ENCODE measurements around the gene CRB1. TPM values are rescaled to one million over a fixed set of nuclear protein-coding genes. Genes with fewer than 3 reads are reported as not detected.

Gene CRB1
- total and polyA plus RNA-seq, 2 of the 8 experiments (the other 6 are each of a cell fraction or from before 2014, with no cell fraction given): 0.03 TPM; not detected in 1

DNA sequence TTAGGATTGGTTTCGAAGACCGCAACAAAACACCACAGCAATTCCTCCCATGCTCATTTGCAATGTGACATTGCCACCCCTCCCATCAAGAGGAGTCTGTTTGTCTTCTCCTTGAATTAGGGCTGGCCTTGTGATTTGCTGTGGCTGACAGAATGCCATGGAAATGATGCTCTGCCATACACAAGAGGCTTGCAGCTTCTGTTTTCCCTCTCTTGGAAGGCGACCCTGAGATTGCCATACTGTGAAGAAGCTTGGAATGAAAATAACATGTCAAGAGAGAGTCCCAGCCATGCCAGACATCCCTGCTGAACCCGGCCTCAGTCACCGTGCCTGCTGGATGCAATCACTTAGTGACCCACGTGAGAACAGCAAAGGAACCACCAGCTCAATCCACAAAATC is 212.4 kb downstream of the CRB1 start:
- H3K79me2 ChIP-seq (ENCODE audit: control insufficient read depth in 1 of 2, insufficient read depth in 2 of 2, low read length in 2 of 2): no peaks in the 10 kb centered on the region

More for the DNA sequence above, 212.4 kb downstream of the CRB1 start:
- no peak overlapping the region for H2AFZ ChIP-seq (ENCODE audit: low read length)
- ChIA-PET CTCF (ENCODE audit: partially characterized antibody) (interaction anchor here (0.7 to 2.0 kb wide), 5 partner anchors 10 to 389 kb away, joined by 3 to 5 read pairs (median 3); no protein-coding TSS in a partner anchor), POLR2A (ENCODE audit: partially characterized antibody) (no interaction called here)
- H2AK5ac ChIP-seq (ENCODE audit: low read depth, low read length): no peak overlapping the region
- H3K23ac ChIP-seq (ENCODE audit: insufficient read length): no peak overlapping the region
- no peak overlapping the region for H3K14ac ChIP-seq (ENCODE audit: insufficient read length)
- TF ChIP-seq PHF8 (conservative IDR thresholded peaks at IDR 0.05; ENCODE audit: low read depth, low read length) (no peak), SP1 (IDR thresholded peaks at IDR 0.05; ENCODE audit: low read depth, low read length) (no peak), SUZ12 (IDR thresholded peaks at IDR 0.05; ENCODE audit: low read length) (no peak), YY1 (IDR thresholded peaks at IDR 0.05; ENCODE audit: low read depth, low read length) (no peak), NRF1 (IDR thresholded peaks at IDR 0.05; ENCODE audit: low read depth, low read length) (no peak), TAF1 (IDR thresholded peaks at IDR 0.05; ENCODE audit: low read depth, low read length) (no peak), EZH2 (IDR thresholded peaks at IDR 0.05; ENCODE audit: low read depth, low read length, severe bottlenecking) (no peak), KDM5A (IDR thresholded peaks at IDR 0.05; ENCODE audit: low read length) (no peak)
- TF ChIP-seq, protein P1, sequence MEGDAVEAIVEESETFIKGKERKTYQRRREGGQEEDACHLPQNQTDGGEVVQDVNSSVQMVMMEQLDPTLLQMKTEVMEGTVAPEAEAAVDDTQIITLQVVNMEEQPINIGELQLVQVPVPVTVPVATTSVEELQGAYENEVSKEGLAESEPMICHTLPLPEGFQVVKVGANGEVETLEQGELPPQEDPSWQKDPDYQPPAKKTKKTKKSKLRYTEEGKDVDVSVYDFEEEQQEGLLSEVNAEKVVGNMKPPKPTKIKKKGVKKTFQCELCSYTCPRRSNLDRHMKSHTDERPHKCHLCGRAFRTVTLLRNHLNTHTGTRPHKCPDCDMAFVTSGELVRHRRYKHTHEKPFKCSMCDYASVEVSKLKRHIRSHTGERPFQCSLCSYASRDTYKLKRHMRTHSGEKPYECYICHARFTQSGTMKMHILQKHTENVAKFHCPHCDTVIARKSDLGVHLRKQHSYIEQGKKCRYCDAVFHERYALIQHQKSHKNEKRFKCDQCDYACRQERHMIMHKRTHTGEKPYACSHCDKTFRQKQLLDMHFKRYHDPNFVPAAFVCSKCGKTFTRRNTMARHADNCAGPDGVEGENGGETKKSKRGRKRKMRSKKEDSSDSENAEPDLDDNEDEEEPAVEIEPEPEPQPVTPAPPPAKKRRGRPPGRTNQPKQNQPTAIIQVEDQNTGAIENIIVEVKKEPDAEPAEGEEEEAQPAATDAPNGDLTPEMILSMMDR (IDR thresholded peaks at IDR 0.05; ENCODE audit: control extremely low read depth in 1 of 3, insufficient read depth in 1 of 3, low read depth in 1 of 3, low read length in 3 of 3): no peak
- 87% methylated on average over 6 of the region's 6 CpGs; no CpG with 5 or more reads in 1 of the 2 experiments for WGBS, 2 experiments (ENCODE audit: extremely low coverage in 1 of 2, insufficient coverage in 1 of 2, insufficient read length in 1 of 2, insufficient replicate concordance in 2 of 2, low coverage in 1 of 2, low lambda C conversion rate in 2 of 2, missing lambda C conversion rate in 1 of 2)
- H3K18ac ChIP-seq (ENCODE audit: extremely low read depth, low read length): no peak overlapping the region
- H3K36me3 ChIP-seq (ENCODE audit: control insufficient read depth in 2 of 4, insufficient read depth in 4 of 4, low read length in 3 of 4): no peaks in the 10 kb centered on the region
- H4K5ac ChIP-seq (ENCODE audit: insufficient read length, low read depth, low read length): no peak overlapping the region
- H3K4me1 ChIP-seq (replicated peaks in 1 of 4; ENCODE audit: control insufficient read depth in 3 of 4, insufficient read depth in 4 of 4, low read length in 3 of 4): no peaks in the 10 kb centered on the region
- H3K4ac ChIP-seq (replicated peaks; ENCODE audit: insufficient read length, low read depth, low read length): no peak overlapping the region
- FAIRE-seq (no peak), DNase-seq (ENCODE audit: low read depth in 1 of 2, low spot score in 2 of 2) (no peak)
- no peak overlapping the region for H3K9ac ChIP-seq (replicated peaks in 1 of 4; ENCODE audit: extremely low read depth in 1 of 4, low read depth in 3 of 4, low read length in 3 of 4)
- no peak overlapping the region for H2BK12ac ChIP-seq (ENCODE audit: low read depth, low read length)
- H3K4me3 ChIP-seq (ENCODE audit: extremely low read depth in 1 of 4, insufficient read depth in 2 of 4, low read depth in 3 of 4, low read length in 4 of 4): no peak overlapping the region
- H3K4me2 ChIP-seq (ENCODE audit: insufficient read depth in 1 of 2, low read depth in 2 of 2, low read length in 2 of 2): no peak overlapping the region
- no peaks in the 10 kb centered on the region for H4K20me1 ChIP-seq (replicated peaks in 1 of 2; ENCODE audit: control insufficient read depth in 1 of 2, insufficient read depth in 2 of 2, low read length in 2 of 2)
- no peak overlapping the region for H2BK5ac ChIP-seq (ENCODE audit: low read depth, low read length)
- no peaks in the 10 kb centered on the region for H3K9me3 ChIP-seq (ENCODE audit: insufficient read depth in 2 of 2, low read depth in 1 of 2, low read length in 1 of 2)
- H2BK15ac ChIP-seq (ENCODE audit: low read length): no peak overlapping the region
- no peak overlapping the region for H2BK20ac ChIP-seq (ENCODE audit: low read length)
- H3K56ac ChIP-seq (replicated peaks; ENCODE audit: insufficient read length, low read depth, low read length): no peak overlapping the region
- H3K27ac ChIP-seq (ENCODE audit: low read depth, low read length): no peak overlapping the region
- no peak overlapping the region for H2BK120ac ChIP-seq (replicated peaks; ENCODE audit: low read depth, low read length)
- no peaks in the 10 kb centered on the region for H3K27me3 ChIP-seq (replicated peaks in 1 of 4; ENCODE audit: control insufficient read depth in 3 of 4, extremely low read depth in 1 of 4, insufficient read depth in 3 of 4, low read length in 3 of 4)
- H4K8ac ChIP-seq (ENCODE audit: extremely low read depth, insufficient read depth, low read length): no peak overlapping the region
- no peaks in the 10 kb centered on the region for H3K79me1 ChIP-seq (ENCODE audit: low read depth, low read length)
- H4K91ac ChIP-seq (replicated peaks; ENCODE audit: insufficient read length, low read length): no peak overlapping the region
- H3K23me2 ChIP-seq (ENCODE audit: low read depth, low read length): no peaks in the 10 kb centered on the region
